GM12878 (cell line): Measurements from ENCODE around the gene TTLL8. TPM values are rescaled to one million over a fixed set of nuclear protein-coding genes. Genes with fewer than 3 reads are reported as not detected.

Experiments used
- ATAC-seq: fragments of 200-7000 bp; cut with Tn5 transposase; 3 replicates; pipeline ENCODE4 v1.9.1; 2020; ENCODE audit warnings: mild to moderate bottlenecking, moderate library complexity
- BruUV-seq: library from RNA; stranded (reverse); fragments of 400-500 nt; replicated peaks from 2 replicates; lab custom pipeline; 2021; lab: Mats Ljungman, UMichigan
- CTCF ChIA-PET: fragments of 300-600 bp; sonication (Branson Sonifier 250); formaldehyde crosslinking; extraction: SDS; loops from one replicate; lab custom pipeline; 2021; ENCODE audit warnings: inconsistent platforms; lab: Yijun Ruan, JAX
- POLR2A ChIA-PET: fragments of 350-600 bp; formaldehyde crosslinking; extraction: SDS; loops from one replicate; lab custom pipeline; 2021; ENCODE audit warnings: inconsistent platforms; lab: Charles Lee
- RAD21 ChIA-PET: fragments of 300-600 bp; sonication (Branson Sonifier 250); formaldehyde crosslinking; loops from one replicate; lab custom pipeline; 2023; ENCODE audit warnings: antibody characterized with exemption; ENCODE audit not compliant: unreplicated experiment; lab: Charles Lee
- SMC1A ChIA-PET: fragments of 300-600 bp; sonication (Branson Sonifier 250); formaldehyde crosslinking; loops from one replicate; lab custom pipeline; 2023; ENCODE audit not compliant: unreplicated experiment, uncharacterized antibody; lab: Charles Lee
- DNase-seq: peaks from one replicate; pipeline ENCODE4 v3.0.0-alpha.2; 2011; ENCODE audit warnings: low read depth, low spot score
- FAIRE-seq: peaks from 3 replicates; lab custom pipeline; 2011; peaks lifted over from hg19 to GRCh38; lab: Jason Lieb, UNC
- H2AFZ ChIP-seq: 2 replicates; pipeline ENCODE4 v1.6.0; 2011; ENCODE audit warnings: low read depth, low read length, control low read depth; ENCODE audit not compliant: control insufficient read depth
- H3K27ac ChIP-seq: 2 replicates; pipeline ENCODE4 v1.5.1; 2011; ENCODE audit warnings: control low read depth; ENCODE audit not compliant: control insufficient read depth, insufficient read depth
- H3K27me3 ChIP-seq, 2 experiments: replicated peaks in 1 of 2; 2 replicates each; pipeline versions ENCODE4 v1.6.0 to v1.6.1; 2011; ENCODE audit warnings: low read length in 1 of 2; ENCODE audit not compliant: control insufficient read depth in 2 of 2, insufficient read depth in 2 of 2
- H3K36me3 ChIP-seq, 2 experiments: 2 replicates each; pipeline ENCODE4 v1.5.1; 2011; ENCODE audit warnings: low read length in 1 of 2; ENCODE audit not compliant: control insufficient read depth in 2 of 2, insufficient read depth in 2 of 2
- H3K4me1 ChIP-seq: 2 replicates; pipeline ENCODE4 v1.6.1; 2011; ENCODE audit warnings: mild to moderate bottlenecking, low read length, moderate library complexity, mixed read lengths; ENCODE audit not compliant: control insufficient read depth, insufficient read depth
- H3K4me2 ChIP-seq: 2 replicates; pipeline ENCODE4 v1.6.0; 2011; ENCODE audit warnings: control low read depth; ENCODE audit not compliant: control insufficient read depth, insufficient read depth
- H3K4me3 ChIP-seq: fragments of 200-600 bp; sonication (generic); 2 replicates; pipeline ENCODE4 v1.5.1; 2016
- H3K79me2 ChIP-seq: 2 replicates; pipeline ENCODE4 v1.6.0; 2011; ENCODE audit warnings: low read length; ENCODE audit not compliant: control insufficient read depth, insufficient read depth
- H3K9ac ChIP-seq: 2 replicates; pipeline ENCODE4 v1.8.0; 2011; ENCODE audit warnings: low read length, control low read depth, mixed read lengths; ENCODE audit not compliant: control insufficient read depth, insufficient read depth
- H3K9me3 ChIP-seq: replicated peaks from 3 replicates; pipeline ENCODE4 v1.5.1; 2011; ENCODE audit warnings: mild to moderate bottlenecking, low read length; ENCODE audit not compliant: control insufficient read depth, insufficient read depth
- H4K20me1 ChIP-seq: 2 replicates; pipeline ENCODE4 v1.6.0; 2011; ENCODE audit not compliant: control insufficient read depth, insufficient read depth
- BCL11A ChIP-seq: IDR thresholded peaks from 2 replicates; pipeline ENCODE4 v1.6.1; 2011; ENCODE audit warnings: low read depth, low read length
- E2F4 ChIP-seq: IDR thresholded peaks from 2 replicates; pipeline ENCODE4 v1.6.1; 2012; ENCODE audit warnings: low read depth, low read length, improper control_type of control experiment
- MAX ChIP-seq: IDR thresholded peaks from 2 replicates; pipeline ENCODE4 v1.6.1; 2012; ENCODE audit warnings: low read depth, low read length, improper control_type of control experiment
- MTA2 ChIP-seq: fragments of 450-650 bp; IDR thresholded peaks from 2 replicates; pipeline ENCODE4 v1.6.1; 2016; ENCODE audit warnings: low read depth, mild to moderate bottlenecking, moderate library complexity
- NBN ChIP-seq: fragments of 450-650 bp; IDR thresholded peaks from 2 replicates; pipeline ENCODE4 v1.6.1; 2016
- NR2C1 ChIP-seq: fragments of 450-650 bp; IDR thresholded peaks from 2 replicates; pipeline ENCODE4 v1.6.1; 2017; ENCODE audit warnings: antibody characterized with exemption, mild to moderate bottlenecking, moderate library complexity
- PAX5 ChIP-seq: IDR thresholded peaks from 2 replicates; pipeline ENCODE4 v1.6.1; 2011; ENCODE audit warnings: low read depth, low read length, borderline replicate concordance
- PML ChIP-seq: IDR thresholded peaks from 2 replicates; pipeline ENCODE4 v1.6.1; 2012; ENCODE audit warnings: low read length, inconsistent platforms
- RCOR1 ChIP-seq: conservative IDR thresholded peaks from 2 replicates; pipeline ENCODE4 v1.6.1; 2012; ENCODE audit warnings: low read depth, low read length, improper control_type of control experiment
- SREBF1 ChIP-seq: IDR thresholded peaks from 2 replicates; pipeline ENCODE4 v1.6.1; 2012; ENCODE audit warnings: mild to moderate bottlenecking, low read length
- ZSCAN29 ChIP-seq: fragments of 450-650 bp; IDR thresholded peaks from 2 replicates; pipeline ENCODE4 v1.6.1; 2017; ENCODE audit warnings: mild to moderate bottlenecking, moderate library complexity
- WGBS: methylation state at CpG from one replicate; pipeline ENCODE4 v1.1.6; 2016; ENCODE audit warnings: low lambda C conversion rate; ENCODE audit not compliant: insufficient replicate concordance, insufficient coverage; ENCODE audit errors: missing lambda C conversion rate; 5-methylcytosine and 5-hydroxymethylcytosine counted together
- in situ Hi-C: fragments of 300-500 bp; cut with MboI; formaldehyde crosslinking; loops from 9 replicates; pipeline ENCODE4 v1.14.3; 2018; ENCODE audit warnings: mixed read lengths
- intact Hi-C: fragments of 100-400 bp; cut with micrococcal nuclease; formaldehyde crosslinking; loops from one replicate; pipeline ENCODE4 v1.14.2; 2022; ENCODE audit not compliant: unreplicated experiment
- polyA plus RNA-seq, 11 experiments: library from polyadenylated mRNA; depleted of rRNA in 4 of 11; unstranded in 6 of 11; stranded (reverse) in 5 of 11; fragments of >200 nt; fragmentation: Nextera tagmentation in 4 of 11; fragmentation: Illumina TruSeq in 1 of 11; extraction: Ambion mirVana in 4 of 11; extraction: Trizol in 1 of 11; gene quantifications; 1 replicate in 1 of 11; 2 replicates in 10 of 11; pipeline versions ENCODE4 v1.2.1 to v1.2.3, GENCODE V29; 2011 to 2016; ENCODE audit warnings: inconsistent platforms in 2 of 11, missing spikeins in 2 of 11, low read depth in 1 of 11
- total RNA-seq, 4 experiments: library from RNA; depleted of rRNA in 3 of 4; stranded (reverse); fragments of >200 nt in 3 of 4; fragmentation: Illumina TruSeq in 1 of 4; extraction: Trizol in 1 of 4; gene quantifications; 2 replicates each; pipeline versions ENCODE4 v1.2.1 to v1.2.3, GENCODE V29; 2013 to 2021
- TF ChIP-seq, protein P1 (sequence below): IDR thresholded peaks from 2 replicates; pipeline ENCODE4 v1.6.1; 2012; ENCODE audit warnings: mild to moderate bottlenecking, low read depth, low read length
- TF ChIP-seq, protein P2 (sequence below): fragments of 450-650 bp; formaldehyde crosslinking; IDR thresholded peaks from 2 replicates; pipeline ENCODE4 v1.5.0; 2022; ENCODE audit warnings: mild to moderate bottlenecking, missing genetic modification characterization

TTLL8 gene
- total and polyA plus RNA-seq, 10 of the 15 experiments (the other 5 are each of a cell fraction or from before 2014, with no cell fraction given): not detected

DNA sequence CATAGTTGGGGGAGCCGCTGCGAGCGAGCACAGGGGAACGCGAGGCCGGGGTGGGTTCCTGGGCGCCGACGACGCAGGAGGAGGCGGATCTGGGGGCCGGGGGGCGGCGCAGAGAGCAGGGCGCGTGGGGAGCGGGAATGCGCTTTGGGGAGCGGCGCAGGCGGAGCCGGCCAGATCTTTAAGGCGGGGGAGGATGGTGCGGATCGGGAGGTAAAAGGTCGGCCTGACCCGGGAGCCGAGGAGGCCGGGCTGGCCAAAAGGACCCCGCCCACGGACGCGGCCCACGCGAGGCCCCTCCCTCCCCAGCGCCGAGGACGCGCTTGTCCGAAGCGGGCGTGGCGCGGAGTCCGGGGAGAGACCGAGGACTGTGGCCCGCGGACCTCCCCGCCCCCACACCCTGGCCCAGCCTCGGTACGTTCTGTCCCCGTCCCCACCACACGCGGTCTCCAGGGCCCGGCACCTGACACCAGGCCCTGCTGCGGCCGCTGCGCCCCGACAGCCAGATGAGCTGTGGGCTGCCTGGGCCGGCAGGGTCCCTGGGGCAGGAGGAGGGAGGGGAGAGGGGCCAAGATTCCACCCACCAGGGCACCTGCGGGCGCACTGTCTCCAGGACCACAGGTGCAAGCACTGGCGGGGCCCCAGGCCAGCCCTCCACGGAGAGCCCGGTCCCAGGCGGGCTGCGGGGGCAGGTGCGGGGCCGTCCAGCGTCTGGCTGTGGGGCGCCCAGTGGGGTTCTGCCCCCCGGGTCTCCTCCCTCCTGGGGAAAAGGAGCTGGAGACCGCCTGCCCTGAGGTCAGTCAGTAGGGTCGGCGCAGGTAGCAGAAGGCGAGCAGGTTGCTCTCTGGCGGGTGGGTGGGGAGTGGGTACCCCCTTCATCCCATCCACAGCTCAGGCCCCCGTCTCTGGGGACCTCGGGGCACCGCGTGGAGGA is 86.6 kb downstream of the TTLL8 start:
- peak; percentile 50 for ATAC-seq
- CTCF ChIA-PET: interaction anchor here (0.6 to 1.0 kb wide), 3 partner anchors 9 to 247 kb away, joined by 3 read pairs; no protein-coding TSS in a partner anchor
- TF ChIP-seq RCOR1: no peak
- TF ChIP-seq PAX5: peak; percentile 21; the same call in 1 of the 2 replicates
- TF ChIP-seq NR2C1: 0 out of 2 replicates have a peak, but pooled peaks have one; percentile 4
- no peak for TF ChIP-seq SREBF1
- TF ChIP-seq, protein P1, sequence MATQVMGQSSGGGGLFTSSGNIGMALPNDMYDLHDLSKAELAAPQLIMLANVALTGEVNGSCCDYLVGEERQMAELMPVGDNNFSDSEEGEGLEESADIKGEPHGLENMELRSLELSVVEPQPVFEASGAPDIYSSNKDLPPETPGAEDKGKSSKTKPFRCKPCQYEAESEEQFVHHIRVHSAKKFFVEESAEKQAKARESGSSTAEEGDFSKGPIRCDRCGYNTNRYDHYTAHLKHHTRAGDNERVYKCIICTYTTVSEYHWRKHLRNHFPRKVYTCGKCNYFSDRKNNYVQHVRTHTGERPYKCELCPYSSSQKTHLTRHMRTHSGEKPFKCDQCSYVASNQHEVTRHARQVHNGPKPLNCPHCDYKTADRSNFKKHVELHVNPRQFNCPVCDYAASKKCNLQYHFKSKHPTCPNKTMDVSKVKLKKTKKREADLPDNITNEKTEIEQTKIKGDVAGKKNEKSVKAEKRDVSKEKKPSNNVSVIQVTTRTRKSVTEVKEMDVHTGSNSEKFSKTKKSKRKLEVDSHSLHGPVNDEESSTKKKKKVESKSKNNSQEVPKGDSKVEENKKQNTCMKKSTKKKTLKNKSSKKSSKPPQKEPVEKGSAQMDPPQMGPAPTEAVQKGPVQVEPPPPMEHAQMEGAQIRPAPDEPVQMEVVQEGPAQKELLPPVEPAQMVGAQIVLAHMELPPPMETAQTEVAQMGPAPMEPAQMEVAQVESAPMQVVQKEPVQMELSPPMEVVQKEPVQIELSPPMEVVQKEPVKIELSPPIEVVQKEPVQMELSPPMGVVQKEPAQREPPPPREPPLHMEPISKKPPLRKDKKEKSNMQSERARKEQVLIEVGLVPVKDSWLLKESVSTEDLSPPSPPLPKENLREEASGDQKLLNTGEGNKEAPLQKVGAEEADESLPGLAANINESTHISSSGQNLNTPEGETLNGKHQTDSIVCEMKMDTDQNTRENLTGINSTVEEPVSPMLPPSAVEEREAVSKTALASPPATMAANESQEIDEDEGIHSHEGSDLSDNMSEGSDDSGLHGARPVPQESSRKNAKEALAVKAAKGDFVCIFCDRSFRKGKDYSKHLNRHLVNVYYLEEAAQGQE: no peak
- TF ChIP-seq NBN: no peak
- 0 out of 2 replicates have a peak, but pooled peaks have one; percentile 13 for TF ChIP-seq BCL11A
- TF ChIP-seq E2F4: no peak
- TF ChIP-seq MTA2: no peak
- no peak for TF ChIP-seq ZSCAN29
- TF ChIP-seq, protein P2, sequence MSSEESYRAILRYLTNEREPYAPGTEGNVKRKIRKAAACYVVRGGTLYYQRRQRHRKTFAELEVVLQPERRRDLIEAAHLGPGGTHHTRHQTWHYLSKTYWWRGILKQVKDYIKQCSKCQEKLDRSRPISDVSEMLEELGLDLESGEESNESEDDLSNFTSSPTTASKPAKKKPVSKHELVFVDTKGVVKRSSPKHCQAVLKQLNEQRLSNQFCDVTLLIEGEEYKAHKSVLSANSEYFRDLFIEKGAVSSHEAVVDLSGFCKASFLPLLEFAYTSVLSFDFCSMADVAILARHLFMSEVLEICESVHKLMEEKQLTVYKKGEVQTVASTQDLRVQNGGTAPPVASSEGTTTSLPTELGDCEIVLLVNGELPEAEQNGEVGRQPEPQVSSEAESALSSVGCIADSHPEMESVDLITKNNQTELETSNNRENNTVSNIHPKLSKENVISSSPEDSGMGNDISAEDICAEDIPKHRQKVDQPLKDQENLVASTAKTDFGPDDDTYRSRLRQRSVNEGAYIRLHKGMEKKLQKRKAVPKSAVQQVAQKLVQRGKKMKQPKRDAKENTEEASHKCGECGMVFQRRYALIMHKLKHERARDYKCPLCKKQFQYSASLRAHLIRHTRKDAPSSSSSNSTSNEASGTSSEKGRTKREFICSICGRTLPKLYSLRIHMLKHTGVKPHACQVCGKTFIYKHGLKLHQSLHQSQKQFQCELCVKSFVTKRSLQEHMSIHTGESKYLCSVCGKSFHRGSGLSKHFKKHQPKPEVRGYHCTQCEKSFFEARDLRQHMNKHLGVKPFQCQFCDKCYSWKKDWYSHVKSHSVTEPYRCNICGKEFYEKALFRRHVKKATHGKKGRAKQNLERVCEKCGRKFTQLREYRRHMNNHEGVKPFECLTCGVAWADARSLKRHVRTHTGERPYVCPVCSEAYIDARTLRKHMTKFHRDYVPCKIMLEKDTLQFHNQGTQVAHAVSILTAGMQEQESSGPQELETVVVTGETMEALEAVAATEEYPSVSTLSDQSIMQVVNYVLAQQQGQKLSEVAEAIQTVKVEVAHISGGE: no peak
- TF ChIP-seq PML: no peak
- peak; percentile 46; the same call in 1 of the 2 replicates for TF ChIP-seq MAX

More for the DNA sequence above, 86.6 kb downstream of the TTLL8 start:
- Histone ChIP-seq H2AFZ (peak overlapping the region; percentile 51), H3K79me2 (peaks cover 10% of the 10 kb centered on the region), H4K20me1 (no peaks in the 10 kb centered on the region), H3K36me3 (no peaks in the 10 kb centered on the region), H3K27me3 (no peaks in the 10 kb centered on the region), H3K4me3 (peak overlapping the region; percentile 76), H3K27ac (peak overlapping the region; percentile 89), H3K9me3 (no peaks in the 10 kb centered on the region), H3K4me1 (peaks cover 35% of the 10 kb centered on the region), H3K4me2 (peak overlapping the region; percentile 96), H3K9ac (peak overlapping the region; percentile 86)
- 2% methylated on average over 44 of the region's 81 CpGs for WGBS
- FAIRE-seq (no peak), DNase-seq (no peak)
- ChIA-PET RAD21 (interaction anchor here (0.6 to 1.1 kb wide), 6 partner anchors 9 to 218 kb away, joined by 3 to 6 read pairs (median 4); no protein-coding TSS in a partner anchor), SMC1A (interaction anchor here (0.7 kb wide), 1 partner anchor 525 kb away, joined by 3 read pairs; no protein-coding TSS in a partner anchor), POLR2A (interaction anchor here (0.6 to 1.8 kb wide), 9 partner anchors 9 to 151 kb away, joined by 3 to 14 read pairs (median 3); no protein-coding TSS in a partner anchor)
- BruUV-seq: TSS peak; percentile 75
- in situ Hi-C loops: no loop called here
- intact Hi-C loops: loop anchor here (2.0 kb wide), 1 partner anchor 41 kb away; no protein-coding TSS in a partner anchor
